ENCODE data around the gene VAMP3.

DNA sequence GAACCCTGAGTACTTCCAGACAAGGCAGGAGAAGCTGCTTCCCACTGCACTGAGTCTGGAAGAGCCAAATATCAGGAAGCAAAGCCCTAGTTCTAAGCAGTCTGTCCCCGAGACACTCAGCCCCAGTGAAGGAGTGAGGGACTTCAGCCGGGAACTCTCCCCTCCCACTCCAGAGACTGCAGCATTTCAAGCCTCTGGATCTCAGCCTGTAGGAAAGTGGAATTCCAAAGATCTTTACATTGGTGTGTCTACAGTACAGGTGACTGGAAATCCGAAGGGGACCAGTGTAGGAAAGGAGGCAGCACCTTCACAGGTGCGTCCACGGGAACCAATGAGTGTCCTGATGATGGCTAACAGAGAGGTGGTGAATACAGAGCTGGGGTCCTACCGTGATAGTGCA, 33.1 kb upstream of the VAMP3 start:
- TF ChIP-seq GATA3 (IDR thresholded peaks at IDR 0.05; ENCODE audit: low read depth, low read length) = no peak
- no peak for TF ChIP-seq GATA2 (IDR thresholded peaks at IDR 0.05; ENCODE audit: low read depth, low read length)

All from SH-SY5Y (cell line).